H9 (cell line): Measurements from ENCODE around the gene RPL27A. TPM values are rescaled to one million over a fixed set of nuclear protein-coding genes. Genes with fewer than 3 reads are reported as not detected.
A peak's percentile ranks its signal among the peaks of the same experiment; 100 is the strongest.

Experiments used
- DNase-seq: peaks from one replicate; pipeline ENCODE4 v3.0.0-alpha.2; 2017
- H2AFZ ChIP-seq: one replicate; pipeline ENCODE4 v1.6.1; 2013; ENCODE audit warnings: mild to moderate bottlenecking, low read length, control low read depth, moderate library complexity
- H2AK5ac ChIP-seq: 2 replicates; pipeline ENCODE4 v1.6.1; 2013; ENCODE audit warnings: low read length, control low read depth, mixed read lengths; ENCODE audit not compliant: insufficient read length
- H2BK120ac ChIP-seq: one replicate; pipeline ENCODE4 v1.6.1; 2013; ENCODE audit warnings: low read depth, mild to moderate bottlenecking, low read length, control low read depth, inconsistent platforms; ENCODE audit not compliant: poor library complexity, severe bottlenecking
- H2BK12ac ChIP-seq: 2 replicates; pipeline ENCODE4 v1.6.1; 2013; ENCODE audit warnings: low read length, control low read depth, mixed read lengths, low read depth; ENCODE audit not compliant: insufficient read length
- H2BK15ac ChIP-seq: 2 replicates; pipeline ENCODE4 v1.6.1; 2013; ENCODE audit warnings: low read depth, low read length, control low read depth
- H2BK20ac ChIP-seq: one replicate; pipeline ENCODE4 v1.6.1; 2013; ENCODE audit warnings: low read depth, mild to moderate bottlenecking, low read length, control low read depth, inconsistent platforms; ENCODE audit not compliant: poor library complexity, severe bottlenecking
- H2BK5ac ChIP-seq: 2 replicates; pipeline ENCODE4 v1.6.1; 2013; ENCODE audit warnings: low read length, control low read depth, mixed read lengths; ENCODE audit not compliant: insufficient read length
- H3K14ac ChIP-seq: 2 replicates; pipeline ENCODE4 v1.6.1; 2013; ENCODE audit warnings: low read length, control low read depth; ENCODE audit not compliant: insufficient read depth
- H3K18ac ChIP-seq: 2 replicates; pipeline ENCODE4 v1.6.1; 2013; ENCODE audit warnings: low read depth, mild to moderate bottlenecking, mixed read lengths, low read length, control low read depth; ENCODE audit not compliant: insufficient read length
- H3K23ac ChIP-seq: 2 replicates; pipeline ENCODE4 v1.6.1; 2013; ENCODE audit warnings: low read length, control low read depth, mixed read lengths, low read depth; ENCODE audit not compliant: insufficient read length
- H3K23me2 ChIP-seq: 2 replicates; pipeline ENCODE4 v1.6.1; 2013; ENCODE audit warnings: low read depth, mild to moderate bottlenecking, mixed read lengths, low read length, control low read depth; ENCODE audit not compliant: insufficient read length, poor library complexity, severe bottlenecking
- H3K27ac ChIP-seq: 2 replicates; pipeline ENCODE4 v1.5.1; 2013; ENCODE audit warnings: low read length, control low read depth, mixed read lengths, low read depth; ENCODE audit not compliant: insufficient read length
- H3K27me3 ChIP-seq: 2 replicates; pipeline ENCODE4 v1.6.1; 2013; ENCODE audit warnings: low read length, control low read depth, inconsistent platforms; ENCODE audit not compliant: insufficient read depth
- H3K4ac ChIP-seq: 2 replicates; pipeline ENCODE4 v1.6.1; 2013; ENCODE audit warnings: low read depth, mild to moderate bottlenecking, control low read depth, inconsistent platforms, low read length, moderate library complexity
- H3K4me1 ChIP-seq: 2 replicates; pipeline ENCODE4 v1.6.1; 2013; ENCODE audit warnings: low read length, control low read depth, inconsistent platforms; ENCODE audit not compliant: insufficient read depth
- H3K4me2 ChIP-seq: 2 replicates; pipeline ENCODE4 v1.6.1; 2013; ENCODE audit warnings: low read length, control low read depth, mixed read lengths; ENCODE audit not compliant: insufficient read length, insufficient read depth
- H3K56ac ChIP-seq: 2 replicates; pipeline ENCODE4 v1.6.1; 2013; ENCODE audit warnings: low read depth, mild to moderate bottlenecking, mixed read lengths, low read length, control low read depth; ENCODE audit not compliant: insufficient read length
- H3K79me1 ChIP-seq: 2 replicates; pipeline ENCODE4 v1.6.1; 2013; ENCODE audit warnings: low read depth, mild to moderate bottlenecking, moderate library complexity, low read length, control low read depth, inconsistent platforms; ENCODE audit not compliant: insufficient read depth, poor library complexity, severe bottlenecking
- H3K79me2 ChIP-seq: 2 replicates; pipeline ENCODE4 v1.6.1; 2013; ENCODE audit warnings: low read length, control low read depth, inconsistent platforms; ENCODE audit not compliant: insufficient read depth
- H3K9ac ChIP-seq: 2 replicates; pipeline ENCODE4 v1.6.1; 2013; ENCODE audit warnings: low read length, control low read depth, mixed read lengths; ENCODE audit not compliant: insufficient read length; ENCODE audit errors: extremely low read depth
- H3K9me3 ChIP-seq: one replicate; pipeline ENCODE4 v1.6.1; 2013; ENCODE audit warnings: low read depth, low read length, inconsistent platforms; ENCODE audit not compliant: control insufficient read depth
- H3T11ph ChIP-seq: one replicate; pipeline ENCODE4 v1.6.1; 2013; ENCODE audit warnings: mild to moderate bottlenecking, low read length, control low read depth, inconsistent platforms
- H4K20me1 ChIP-seq: one replicate; pipeline ENCODE4 v1.6.1; 2013; ENCODE audit not compliant: control insufficient read depth, insufficient read length, insufficient read depth
- H4K5ac ChIP-seq: 2 replicates; pipeline ENCODE4 v1.6.1; 2013; ENCODE audit warnings: low read depth, mild to moderate bottlenecking, mixed read lengths, low read length, control low read depth; ENCODE audit not compliant: insufficient read length
- H4K8ac ChIP-seq: replicated peaks from 2 replicates; pipeline ENCODE4 v1.6.1; 2013; ENCODE audit warnings: low read length, control low read depth, mixed read lengths, low read depth; ENCODE audit not compliant: insufficient read length
- H4K91ac ChIP-seq: 2 replicates; pipeline ENCODE4 v1.6.1; 2013; ENCODE audit warnings: low read depth, mild to moderate bottlenecking, moderate library complexity, mixed read lengths, low read length, control low read depth; ENCODE audit not compliant: insufficient read length
- H3K27ac Mint-ChIP-seq, 3 experiments: 2 replicates in 2 of 3; 3 replicates in 1 of 3; pipeline ENCODE4 v1.8.0; 2020 to 2021; ENCODE audit warnings: mixed read lengths in 3 of 3, mild to moderate bottlenecking in 1 of 3, moderate library complexity in 1 of 3
- H3K27me3 Mint-ChIP-seq: 2 replicates; pipeline ENCODE4 v1.8.0; 2021; ENCODE audit warnings: low read depth, mild to moderate bottlenecking, moderate library complexity, mixed read lengths
- H3K36me3 Mint-ChIP-seq, 3 experiments: 2 replicates in 2 of 3; 3 replicates in 1 of 3; pipeline ENCODE4 v1.8.0; 2020 to 2021; ENCODE audit warnings: low read depth in 3 of 3, mixed read lengths in 3 of 3; ENCODE audit not compliant: insufficient read depth in 1 of 3
- H3K4me1 Mint-ChIP-seq, 2 experiments: 2 replicates each; pipeline ENCODE4 v1.8.0; 2020; ENCODE audit warnings: mixed read lengths in 2 of 2
- H3K4me3 Mint-ChIP-seq, 2 experiments: 2 replicates in 1 of 2; 3 replicates in 1 of 2; pipeline ENCODE4 v1.8.0; 2020 to 2021; ENCODE audit warnings: mild to moderate bottlenecking in 2 of 2, mixed read lengths in 2 of 2, moderate library complexity in 1 of 2
- H3K9me3 Mint-ChIP-seq, 2 experiments: 2 replicates in 1 of 2; 3 replicates in 1 of 2; pipeline ENCODE4 v1.8.0; 2020; ENCODE audit warnings: mild to moderate bottlenecking in 2 of 2, mixed read lengths in 2 of 2, moderate library complexity in 1 of 2
- WGBS: extraction: QIAGEN DNeasy Blood & Tissue Kit; methylation state at CpG from one replicate; pipeline ENCODE4 v1.1.7; 2013; ENCODE audit warnings: missing lambda C conversion rate, low lambda C conversion rate, mixed read lengths; ENCODE audit not compliant: insufficient read length; ENCODE audit errors: extremely low coverage; 5-methylcytosine and 5-hydroxymethylcytosine counted together
- total RNA-seq: library from RNA; stranded (reverse); gene quantifications from 2 replicates; pipeline ENCODE4 v1.2.1, GENCODE V29; 2021
- TF ChIP-seq, protein P1 (sequence below): fragments of 200-600 bp; sonication (generic); conservative IDR thresholded peaks from 3 replicates; pipeline ENCODE4 v1.8.0; 2021; ENCODE audit warnings: antibody characterized with exemption, mild to moderate bottlenecking

Gene RPL27A
- total RNA-seq, 1 experiment from 2014 or later = 1,152 TPM

DNA sequence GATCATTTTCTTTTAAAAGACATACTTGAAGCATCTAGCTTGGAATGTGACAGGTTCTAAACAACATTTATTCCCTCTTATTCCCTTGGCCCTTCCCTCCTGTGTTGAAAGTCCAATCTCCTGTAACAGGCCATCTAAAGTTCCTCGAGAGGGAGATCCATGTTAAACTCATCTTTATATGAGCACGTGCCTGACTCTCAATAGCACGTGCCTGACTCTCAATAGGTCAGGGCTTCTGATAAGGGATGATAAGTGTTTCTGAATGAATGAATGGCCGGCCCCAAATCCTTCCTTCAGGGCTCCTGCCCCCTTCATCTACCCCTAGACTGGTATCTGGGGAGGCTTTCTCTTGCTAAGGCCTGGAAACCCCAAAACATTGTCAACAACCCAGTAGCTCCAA, 27.2 kb downstream of the RPL27A start:
- no peak overlapping the region for H3K9ac ChIP-seq
- WGBS = no CpG with 5 or more reads among the region's 4 CpGs
- H3K27ac Mint-ChIP-seq = peak overlapping the region; percentile 80 to 95 (median 95); a peak in 5 of 7 replicates

More for the DNA sequence above, 27.2 kb downstream of the RPL27A start:
- no peak overlapping the region for H3K56ac ChIP-seq
- no peaks in the 10 kb centered on the region for H3K4me1 ChIP-seq
- no peak overlapping the region for H3K27ac ChIP-seq
- H2BK12ac ChIP-seq = no peak overlapping the region
- H2AK5ac ChIP-seq = no peak overlapping the region
- no peaks in the 10 kb centered on the region for H3K79me1 ChIP-seq
- H3K4me3 Mint-ChIP-seq = no peak overlapping the region
- H3T11ph ChIP-seq = no peak overlapping the region
- no peak overlapping the region for H2BK120ac ChIP-seq
- TF ChIP-seq, protein P1, sequence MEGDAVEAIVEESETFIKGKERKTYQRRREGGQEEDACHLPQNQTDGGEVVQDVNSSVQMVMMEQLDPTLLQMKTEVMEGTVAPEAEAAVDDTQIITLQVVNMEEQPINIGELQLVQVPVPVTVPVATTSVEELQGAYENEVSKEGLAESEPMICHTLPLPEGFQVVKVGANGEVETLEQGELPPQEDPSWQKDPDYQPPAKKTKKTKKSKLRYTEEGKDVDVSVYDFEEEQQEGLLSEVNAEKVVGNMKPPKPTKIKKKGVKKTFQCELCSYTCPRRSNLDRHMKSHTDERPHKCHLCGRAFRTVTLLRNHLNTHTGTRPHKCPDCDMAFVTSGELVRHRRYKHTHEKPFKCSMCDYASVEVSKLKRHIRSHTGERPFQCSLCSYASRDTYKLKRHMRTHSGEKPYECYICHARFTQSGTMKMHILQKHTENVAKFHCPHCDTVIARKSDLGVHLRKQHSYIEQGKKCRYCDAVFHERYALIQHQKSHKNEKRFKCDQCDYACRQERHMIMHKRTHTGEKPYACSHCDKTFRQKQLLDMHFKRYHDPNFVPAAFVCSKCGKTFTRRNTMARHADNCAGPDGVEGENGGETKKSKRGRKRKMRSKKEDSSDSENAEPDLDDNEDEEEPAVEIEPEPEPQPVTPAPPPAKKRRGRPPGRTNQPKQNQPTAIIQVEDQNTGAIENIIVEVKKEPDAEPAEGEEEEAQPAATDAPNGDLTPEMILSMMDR = no peak
- H4K20me1 ChIP-seq = no peaks in the 10 kb centered on the region
- H3K23ac ChIP-seq = no peak overlapping the region
- peaks cover 23 to 24% of the 10 kb centered on the region in 2 experiments for H3K4me1 Mint-ChIP-seq
- no peak overlapping the region for H3K14ac ChIP-seq
- no peaks in the 10 kb centered on the region for H3K27me3 ChIP-seq
- H4K8ac ChIP-seq = no peak overlapping the region
- H2BK20ac ChIP-seq = no peak overlapping the region
- H4K91ac ChIP-seq = no peak overlapping the region
- H4K5ac ChIP-seq = no peak overlapping the region
- no peak overlapping the region for H3K18ac ChIP-seq
- no peak for DNase-seq
- no peak overlapping the region for H3K4ac ChIP-seq
- no peaks in the 10 kb centered on the region for H3K27me3 Mint-ChIP-seq
- no peaks in the 10 kb centered on the region for H3K9me3 ChIP-seq
- H2BK5ac ChIP-seq = no peak overlapping the region
- no peak overlapping the region for H2AFZ ChIP-seq
- H3K4me2 ChIP-seq = no peak overlapping the region
- no peaks in the 10 kb centered on the region for H3K79me2 ChIP-seq
- no peak overlapping the region for H2BK15ac ChIP-seq
- no peaks in the 10 kb centered on the region for H3K23me2 ChIP-seq
- H3K36me3 Mint-ChIP-seq = peaks cover 12 to 21% (median 13%) of the 10 kb centered on the region in 3 experiments
- no peaks in the 10 kb centered on the region; a peak in 1 of 5 replicates for H3K9me3 Mint-ChIP-seq
